Body of pancreas (tissue), 4 donors: ENCODE data around the gene SORCS2. TPM values are rescaled to one million over a fixed set of nuclear protein-coding genes. Genes with fewer than 3 reads are reported as not detected.

Experiments
- ATAC-seq: fragments of 150-250 bp; one replicate; pipeline ENCODE4 v1.9.1; 2016
- DNase-seq, 4 donors: peaks; one replicate each; pipeline ENCODE4 v3.0.0-alpha.2; 2019
- H3K27ac ChIP-seq, 4 donors: fragments of 200-600 bp; sonication (generic); 1 replicate in 3 of 4; 2 replicates in 1 of 4; pipeline versions ENCODE4 v1.5.1 to v1.6.1; 2016 to 2019; ENCODE audit warnings: mild to moderate bottlenecking in 1 of 4, mixed read lengths in 1 of 4, moderate library complexity in 1 of 4
- H3K27me3 ChIP-seq, 2 donors: fragments of 200-600 bp; sonication (generic); one replicate each; pipeline ENCODE4 v1.6.0; 2016; ENCODE audit warnings: mild to moderate bottlenecking in 1 of 2
- H3K36me3 ChIP-seq, 2 donors: fragments of 200-600 bp; sonication (generic); replicated peaks in 1 of 2; 2 replicates each; pipeline ENCODE4 v1.5.1; 2016; ENCODE audit warnings: low read depth in 2 of 2; ENCODE audit not compliant: insufficient read depth in 1 of 2
- H3K4me1 ChIP-seq: fragments of 200-600 bp; sonication (generic); one replicate; pipeline ENCODE4 v1.6.0; 2016
- H3K4me3 ChIP-seq, 2 donors: fragments of 200-600 bp; sonication (generic); 1 replicate in 1 of 2; 2 replicates in 1 of 2; pipeline ENCODE4 v1.5.1; 2016 to 2019
- H3K9me3 ChIP-seq, 3 donors: fragments of 200-600 bp; sonication (generic); 1 replicate in 2 of 3; 2 replicates in 1 of 3; pipeline ENCODE4 v1.5.1; 2016
- POLR2A ChIP-seq, 3 donors: fragments of 450-650 bp; IDR thresholded peaks; one replicate each; pipeline ENCODE4 v1.6.1; 2016; ENCODE audit warnings: antibody characterized with exemption in 3 of 3, mild to moderate bottlenecking in 2 of 3
- WGBS, 2 donors: methylation state at CpG; one replicate each; pipeline ENCODE4 v1.1.5; 2017; 5-methylcytosine and 5-hydroxymethylcytosine counted together
- intact Hi-C: fragments of 100-400 bp; cut with DNase I; formaldehyde crosslinking; loops from one replicate; pipeline ENCODE4 v1.15.1; 2023
- total RNA-seq, 2 donors: library from RNA; depleted of rRNA; stranded (reverse); fragments of >200 nt; gene quantifications; one replicate each; pipeline ENCODE4 v1.1.0, GENCODE V29; 2016
- TF ChIP-seq, protein P1 (sequence below), 7 experiments: fragments of 450-650 bp in 4 of 7; fragments of 200-600 bp in 3 of 7; sonication (generic) in 3 of 7; IDR thresholded peaks; one replicate each; pipeline ENCODE4 v1.5.1; 2016 to 2019; ENCODE audit warnings: antibody characterized with exemption in 7 of 7

SORCS2 gene
- total RNA-seq, 2 donors from 2014 or later: 0.26 to 0.33 TPM

DNA sequence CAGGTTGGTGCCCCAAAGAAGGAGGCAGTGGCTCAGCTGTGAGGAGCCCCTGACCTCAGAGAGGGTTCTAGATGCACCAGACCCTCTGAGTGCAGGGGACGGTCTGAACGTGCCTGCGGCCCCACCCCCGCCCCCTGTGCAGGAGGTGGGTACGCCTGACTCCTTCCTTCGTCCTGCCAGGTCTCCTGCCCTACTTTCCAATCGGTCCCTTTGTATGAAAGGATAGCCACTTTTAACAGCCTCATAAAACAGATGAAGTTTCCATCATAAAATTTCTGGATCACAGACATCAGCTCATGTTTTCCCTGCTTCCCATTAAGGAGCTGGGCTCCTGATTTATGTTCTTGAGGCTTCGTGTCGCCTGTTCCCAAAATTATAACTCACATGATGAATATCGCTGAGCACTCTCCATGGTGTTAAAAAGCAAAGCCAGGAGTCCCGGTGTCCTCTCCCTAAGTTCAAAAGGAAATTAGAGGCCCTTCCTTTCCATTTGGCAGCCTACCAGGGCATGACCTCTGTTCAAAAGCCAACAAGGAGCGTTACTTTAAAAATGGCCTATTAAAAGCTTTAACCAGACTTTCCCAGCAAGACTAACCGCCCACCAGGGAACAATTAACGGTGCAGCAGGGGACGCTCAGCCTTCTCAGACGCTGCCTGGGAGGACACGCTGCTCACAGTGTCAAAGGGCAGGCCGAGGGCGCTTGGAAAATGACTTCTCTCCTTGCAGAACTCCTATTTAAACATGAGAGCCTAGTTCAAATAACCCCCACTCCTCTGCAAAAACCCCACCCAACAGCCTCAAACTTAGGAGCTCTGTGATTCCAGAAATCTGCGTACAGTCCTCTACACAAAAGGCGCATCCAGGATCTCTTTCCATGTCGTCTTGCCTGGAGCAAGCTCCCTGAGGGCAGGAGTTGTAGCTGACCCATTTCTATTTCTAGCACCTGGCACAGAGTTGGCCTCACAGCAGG is 565.4 kb downstream of the SORCS2 start:
- Histone ChIP-seq H3K36me3 (no peaks in the 10 kb centered on the region), H3K27ac (no peak overlapping the region), H3K4me1 (no peaks in the 10 kb centered on the region), H3K4me3 (no peak overlapping the region), H3K9me3 (no peaks in the 10 kb centered on the region), H3K27me3 (no peaks in the 10 kb centered on the region)
- intact Hi-C loops: no loop called here
- no peak for TF ChIP-seq POLR2A (IDR thresholded peaks at IDR 0.05)
- TF ChIP-seq, protein P1, sequence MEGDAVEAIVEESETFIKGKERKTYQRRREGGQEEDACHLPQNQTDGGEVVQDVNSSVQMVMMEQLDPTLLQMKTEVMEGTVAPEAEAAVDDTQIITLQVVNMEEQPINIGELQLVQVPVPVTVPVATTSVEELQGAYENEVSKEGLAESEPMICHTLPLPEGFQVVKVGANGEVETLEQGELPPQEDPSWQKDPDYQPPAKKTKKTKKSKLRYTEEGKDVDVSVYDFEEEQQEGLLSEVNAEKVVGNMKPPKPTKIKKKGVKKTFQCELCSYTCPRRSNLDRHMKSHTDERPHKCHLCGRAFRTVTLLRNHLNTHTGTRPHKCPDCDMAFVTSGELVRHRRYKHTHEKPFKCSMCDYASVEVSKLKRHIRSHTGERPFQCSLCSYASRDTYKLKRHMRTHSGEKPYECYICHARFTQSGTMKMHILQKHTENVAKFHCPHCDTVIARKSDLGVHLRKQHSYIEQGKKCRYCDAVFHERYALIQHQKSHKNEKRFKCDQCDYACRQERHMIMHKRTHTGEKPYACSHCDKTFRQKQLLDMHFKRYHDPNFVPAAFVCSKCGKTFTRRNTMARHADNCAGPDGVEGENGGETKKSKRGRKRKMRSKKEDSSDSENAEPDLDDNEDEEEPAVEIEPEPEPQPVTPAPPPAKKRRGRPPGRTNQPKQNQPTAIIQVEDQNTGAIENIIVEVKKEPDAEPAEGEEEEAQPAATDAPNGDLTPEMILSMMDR (IDR thresholded peaks at IDR 0.05): no peak
- whole genome bisulfite sequencing, 2 donors: 82 to 83% methylated on average over 20 to 21 of the region's 22 CpGs
- DNase-seq (no peak), ATAC-seq (no peak)

DNA sequence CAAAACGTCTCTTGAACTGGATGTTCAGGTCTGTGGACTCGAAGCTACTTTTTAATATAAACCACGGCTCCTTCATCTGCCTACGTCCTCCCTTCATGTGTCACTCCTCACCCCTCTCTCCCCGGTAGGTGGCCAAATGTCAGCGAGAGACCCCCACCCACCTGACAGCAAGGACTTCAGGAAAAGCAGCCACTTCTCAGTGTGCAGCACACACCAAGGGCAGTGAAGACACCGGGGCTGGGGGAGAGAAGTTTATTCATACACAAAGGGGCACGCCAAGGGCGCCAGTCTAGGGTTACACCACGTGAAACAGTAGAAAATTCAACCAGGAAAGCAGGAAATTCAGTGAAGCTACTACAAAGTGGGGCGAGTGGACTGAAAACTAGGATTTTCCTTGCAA is 566.1 kb downstream of the SORCS2 start:
- 87 to 90% methylated on average over 11 of the region's 11 CpGs for WGBS, 2 donors
- intact Hi-C loops: no loop called here
- Histone ChIP-seq H3K4me1 (no peaks in the 10 kb centered on the region), H3K27ac (no peak overlapping the region), H3K27me3 (no peaks in the 10 kb centered on the region), H3K4me3 (no peak overlapping the region), H3K9me3 (no peaks in the 10 kb centered on the region), H3K36me3 (no peaks in the 10 kb centered on the region)
- DNase-seq (no peak), ATAC-seq (no peak)
- no peak for TF ChIP-seq POLR2A (IDR thresholded peaks at IDR 0.05)
- TF ChIP-seq, protein P1 (IDR thresholded peaks at IDR 0.05): no peak

DNA sequence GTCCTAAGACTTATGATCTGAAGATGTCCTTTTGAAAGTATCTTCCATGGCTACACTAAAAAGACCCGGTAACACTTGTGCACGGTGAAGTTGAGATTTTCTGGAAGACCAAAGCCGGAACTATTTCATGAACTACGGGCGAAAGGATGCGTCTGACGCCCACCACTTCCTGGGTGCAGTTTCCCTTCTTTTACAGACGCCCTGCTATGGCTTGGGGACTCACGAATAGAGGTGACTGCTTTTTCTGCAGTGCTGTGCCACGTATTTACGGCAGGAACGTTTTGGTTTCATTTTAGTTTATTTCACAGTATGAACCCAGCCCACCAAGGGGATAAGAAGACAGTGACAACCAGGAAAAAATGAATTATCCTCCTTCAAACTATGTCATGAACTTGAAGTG is 566.9 kb downstream of the SORCS2 start:
- Histone ChIP-seq H3K4me1 (no peaks in the 10 kb centered on the region), H3K4me3 (no peak overlapping the region), H3K9me3 (no peaks in the 10 kb centered on the region), H3K36me3 (no peaks in the 10 kb centered on the region), H3K27me3 (no peaks in the 10 kb centered on the region), H3K27ac (no peak overlapping the region)
- DNase-seq: peak in 1 of 4 donors; percentile 20
- intact Hi-C loops: no loop called here
- 66 to 72% methylated on average over 12 of the region's 12 CpGs for WGBS, 2 donors
- TF ChIP-seq POLR2A (IDR thresholded peaks at IDR 0.05): no peak
- TF ChIP-seq, protein P1 (IDR thresholded peaks at IDR 0.05): no peak
- ATAC-seq: no peak

- intact Hi-C loops: no loop called here
- H3K4me3 ChIP-seq: no peak overlapping the region
- H3K9me3 ChIP-seq: no peaks in the 10 kb centered on the region
- WGBS, 2 donors: 83 to 91% methylated on average over 7 of the region's 7 CpGs
- no peak for ATAC-seq
- TF ChIP-seq POLR2A (IDR thresholded peaks at IDR 0.05): no peak
- TF ChIP-seq, protein P1 (IDR thresholded peaks at IDR 0.05): no peak
- DNase-seq: no peak
- no peaks in the 10 kb centered on the region for H3K27me3 ChIP-seq
- no peak overlapping the region for H3K27ac ChIP-seq
- no peaks in the 10 kb centered on the region for H3K4me1 ChIP-seq
- no peaks in the 10 kb centered on the region for H3K36me3 ChIP-seq
Measured at GRCh38 chr4:7759635-7760034, 567.3 kb downstream of the SORCS2 start.
